Thyroid gland (tissue), 4 donors: ENCODE measurements around the gene GUF1. TPM values are rescaled to one million over a fixed set of nuclear protein-coding genes. Genes with fewer than 3 reads are reported as not detected.
A peak's percentile ranks its signal among the peaks of the same experiment; 100 is the strongest.
"Not testable (repeated sequence)": the region's sequence is repeated elsewhere in the genome, so short reads cannot be mapped to it uniquely, and the experiment has no call there.

Experiments
- DNase-seq, 2 donors: peaks; one replicate each; pipeline ENCODE4 v3.0.0-alpha.2; 2019
- H3K27ac ChIP-seq, 3 donors: fragments of 200-600 bp; sonication (generic); 1 replicate in 2 of 3; 2 replicates in 1 of 3; pipeline ENCODE4 v1.5.1; 2016 to 2019; ENCODE audit warnings: mild to moderate bottlenecking in 1 of 3, moderate library complexity in 1 of 3
- H3K27me3 ChIP-seq: fragments of 200-600 bp; sonication (generic); one replicate; pipeline ENCODE4 v1.5.1; 2019
- H3K36me3 ChIP-seq, 2 donors: fragments of 200-600 bp; sonication (generic); one replicate each; pipeline ENCODE4 v1.5.1; 2016 to 2019
- H3K4me1 ChIP-seq, 2 donors: fragments of 200-600 bp; sonication (generic); one replicate each; pipeline ENCODE4 v1.5.1; 2017 to 2019
- H3K4me3 ChIP-seq, 3 donors: fragments of 200-600 bp; sonication (generic); replicated peaks in 1 of 3; 1 replicate in 2 of 3; 2 replicates in 1 of 3; pipeline ENCODE4 v1.5.1; 2016; ENCODE audit warnings: mild to moderate bottlenecking in 1 of 3
- H3K9me3 ChIP-seq: fragments of 200-600 bp; sonication (generic); one replicate; pipeline ENCODE4 v1.5.1; 2017
- CTCF ChIP-seq, 6 experiments: fragments of 200-600 bp in 3 of 6; fragments of 450-650 bp in 3 of 6; sonication (generic) in 3 of 6; IDR thresholded peaks; one replicate each; pipeline ENCODE4 v1.5.1; 2016 to 2019; ENCODE audit warnings: antibody characterized with exemption in 6 of 6, mild to moderate bottlenecking in 2 of 6, inconsistent platforms in 1 of 6, moderate library complexity in 1 of 6
- POLR2A ChIP-seq, 2 donors: fragments of 450-650 bp; IDR thresholded peaks; one replicate each; pipeline ENCODE4 v1.6.1; 2017; ENCODE audit warnings: antibody characterized with exemption in 2 of 2, mild to moderate bottlenecking in 2 of 2, moderate library complexity in 1 of 2
- WGBS, 2 donors: methylation state at CpG; one replicate each; pipeline ENCODE4 v1.1.5; 2017; 5-methylcytosine and 5-hydroxymethylcytosine counted together
- intact Hi-C: fragments of 100-400 bp; cut with DNase I; formaldehyde crosslinking; loops from one replicate; pipeline ENCODE4 v1.15.1; 2023
- total RNA-seq, 4 donors: library from RNA; depleted of rRNA; stranded (reverse); fragments of >200 nt; gene quantifications; one replicate each; pipeline ENCODE4 v1.2.3, GENCODE V29; 2016

The GUF1 gene
- total RNA-seq, 4 donors from 2014 or later: 20.8 to 33.7 (median 27.3) TPM

DNA sequence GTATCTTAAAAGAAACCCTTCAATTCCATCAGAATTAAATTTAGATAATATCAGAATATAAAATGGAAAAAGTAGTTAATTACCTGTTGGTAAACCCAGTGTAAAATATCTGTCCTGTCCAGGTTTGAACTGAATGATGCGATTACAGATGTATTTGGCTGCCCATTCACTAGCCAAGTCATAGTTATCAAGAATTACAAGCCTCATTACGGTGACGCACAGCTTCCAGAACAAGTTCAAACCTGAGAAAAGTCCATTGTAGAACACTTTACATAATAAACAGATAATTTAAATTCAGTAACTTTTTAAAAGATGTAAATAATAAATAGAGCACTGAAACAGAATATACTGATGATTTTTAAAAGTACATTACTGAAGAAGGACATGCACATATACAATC lies 43.8 kb downstream of the GUF1 start:
- H3K27ac ChIP-seq: no peak overlapping the region
- H3K36me3 ChIP-seq: no peaks in the 10 kb centered on the region
- peaks cover 4 to 9% of the 10 kb centered on the region in 2 donors for H3K4me1 ChIP-seq
- H3K27me3 ChIP-seq: no peaks in the 10 kb centered on the region
- no peak for TF ChIP-seq CTCF (IDR thresholded peaks at IDR 0.05)
- no peak for TF ChIP-seq POLR2A (IDR thresholded peaks at IDR 0.05)
- intact Hi-C loops: no loop called here
- WGBS, 2 donors: 98% methylated on average over 3 of the region's 3 CpGs
- no peak overlapping the region for H3K4me3 ChIP-seq
- DNase-seq: no peak
- H3K9me3 ChIP-seq: no peaks in the 10 kb centered on the region

GRCh38 chr4:44725166-44725565 lies 46.9 kb downstream of the GUF1 start:
- intact Hi-C loops: no loop called here
- DNase-seq: no peak
- no peak overlapping the region for H3K27ac ChIP-seq
- H3K4me1 ChIP-seq: peaks cover 4 to 12% of the 10 kb centered on the region in 2 donors
- no peak for TF ChIP-seq POLR2A (IDR thresholded peaks at IDR 0.05)
- no peak for TF ChIP-seq CTCF (IDR thresholded peaks at IDR 0.05)
- no peaks in the 10 kb centered on the region for H3K36me3 ChIP-seq
- no peaks in the 10 kb centered on the region for H3K9me3 ChIP-seq
- peak overlapping the region in 1 of 3 donors; percentile 82 for H3K4me3 ChIP-seq
- H3K27me3 ChIP-seq: no peaks in the 10 kb centered on the region
- 37 to 45% methylated on average over 6 of the region's 6 CpGs for WGBS, 2 donors

DNA sequence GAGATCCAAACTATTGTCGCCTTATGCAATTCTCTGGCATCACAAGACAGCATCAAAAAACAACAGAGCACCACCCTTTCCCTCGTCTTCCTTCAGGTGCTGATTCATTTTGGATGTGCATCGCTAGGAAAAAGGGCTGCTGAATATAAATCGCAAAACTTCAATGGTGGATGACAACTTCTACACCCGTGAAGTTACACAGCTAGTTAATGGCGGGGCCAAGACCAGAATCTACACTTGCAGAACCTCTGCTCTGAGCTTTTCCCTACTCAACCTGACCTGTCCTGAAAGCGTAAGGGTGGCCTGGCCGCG lies 47.5 kb downstream of the GUF1 start:
- Histone ChIP-seq H3K4me1 (peaks cover 4 to 12% of the 10 kb centered on the region in 2 donors), H3K27ac (peak overlapping the region; percentile 31 to 80 (median 72)), H3K27me3 (no peaks in the 10 kb centered on the region), H3K9me3 (no peaks in the 10 kb centered on the region), H3K4me3 (peak overlapping the region; percentile 56 to 97 (median 82)), H3K36me3 (no peaks in the 10 kb centered on the region)
- intact Hi-C loops: no loop called here
- no peak for TF ChIP-seq POLR2A (IDR thresholded peaks at IDR 0.05)
- no peak for TF ChIP-seq CTCF (IDR thresholded peaks at IDR 0.05)
- 1 to 3% methylated on average over 9 of the region's 9 CpGs for WGBS, 2 donors
- DNase-seq: no peak

- H3K4me3 ChIP-seq: peak within 1 kb of the TSS; percentile 56 to 97 (median 82)
- TF ChIP-seq CTCF (IDR thresholded peaks at IDR 0.05) (peak in 1 of 6 experiments; percentile 19), POLR2A (IDR thresholded peaks at IDR 0.05) (peak in 1 of 2 donors; percentile 73)
- peak; percentile 89 for DNase-seq
- H3K9me3 ChIP-seq: no peaks in the 10 kb centered on the region
- WGBS, 2 donors: 0% methylated on average over 28 to 43 of the region's 65 CpGs
- no peaks in the 10 kb centered on the region for H3K36me3 ChIP-seq
- H3K27ac ChIP-seq: peak within 1 kb of the TSS; percentile 31 to 80 (median 72)
- intact Hi-C loops: no loop called here
- H3K27me3 ChIP-seq: no peaks in the 10 kb centered on the region
- H3K4me1 ChIP-seq: peaks cover 4 to 12% of the 10 kb centered on the region in 2 donors
Observed at GRCh38 chr4:44726038-44726871, 48.0 kb downstream of the GUF1 start, which contains the start of gene GNPDA2. Gene GNPDA2, minus strand, starts transcription at chr4:44726556. Its CDS starts 4,349 bp downstream, at chr4:44722207.

DNA sequence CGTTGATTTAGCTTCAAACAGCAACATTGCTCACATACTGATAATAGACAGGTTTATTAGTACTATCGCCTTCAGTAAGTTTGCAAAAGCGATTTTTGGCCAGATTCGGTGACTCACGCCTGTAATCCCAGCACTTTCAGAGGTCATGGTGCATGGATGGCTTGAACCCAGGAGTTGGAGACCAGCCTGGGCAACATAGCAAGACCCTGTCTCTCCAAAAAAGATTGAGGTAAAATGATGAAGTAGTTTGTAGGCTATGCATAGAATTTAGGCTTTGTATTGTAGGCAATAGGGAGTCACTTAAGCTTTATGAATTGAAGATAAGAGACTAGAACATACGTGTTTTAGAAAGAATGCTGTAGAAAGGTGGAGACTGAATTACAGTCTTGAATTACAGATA lies 49.3 kb downstream of the GUF1 start:
- no peak overlapping the region for H3K4me3 ChIP-seq
- DNase-seq: no peak
- intact Hi-C loops: no loop called here
- H3K9me3 ChIP-seq: no peaks in the 10 kb centered on the region
- 85% methylated on average over 6 of the region's 6 CpGs for WGBS, 2 donors
- H3K4me1 ChIP-seq: peaks cover 4 to 12% of the 10 kb centered on the region in 2 donors
- H3K27me3 ChIP-seq: no peaks in the 10 kb centered on the region
- H3K27ac ChIP-seq: no peak overlapping the region
- no peaks in the 10 kb centered on the region for H3K36me3 ChIP-seq
- TF ChIP-seq CTCF (IDR thresholded peaks at IDR 0.05) (no peak), POLR2A (IDR thresholded peaks at IDR 0.05) (no peak)

DNA sequence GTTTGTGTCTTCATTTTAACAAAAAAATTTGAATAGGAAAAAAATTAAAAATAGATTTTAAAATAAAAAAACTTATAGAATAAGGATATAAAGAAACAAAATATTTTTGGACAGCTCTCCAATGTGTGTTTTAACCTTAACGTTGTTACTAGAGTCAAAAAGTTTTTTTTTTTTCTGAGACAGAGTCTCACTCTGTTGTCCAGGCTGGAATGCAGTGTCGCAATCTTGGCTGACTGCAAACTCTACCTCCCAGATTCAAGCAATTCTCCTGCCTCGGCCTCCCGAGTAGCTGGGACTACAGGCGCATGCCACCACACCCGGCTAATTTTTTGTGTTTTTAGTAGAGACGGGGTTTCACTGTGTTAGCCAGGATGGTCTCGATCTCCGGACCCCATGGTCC lies 50.5 kb downstream of the GUF1 start:
- H3K27ac ChIP-seq, intact Hi-C loops, H3K36me3 ChIP-seq, H3K9me3 ChIP-seq, H3K4me3 ChIP-seq, DNase-seq, H3K27me3 ChIP-seq: not testable (repeated sequence)
- 95% methylated on average over 9 of the region's 9 CpGs for WGBS, 2 donors
- peaks cover 4 to 12% of the 10 kb centered on the region in 2 donors for H3K4me1 ChIP-seq
